Colon (tissue), 2 donors: ENCODE data around the gene SOS2.

Experiments used
- FAIRE-seq: peaks from 2 replicates; lab custom pipeline; 2012; peaks lifted over from hg19 to GRCh38; lab: Jason Lieb, UNC
- donor health status: control.
- donor health status: control.

SOS2 gene

GRCh38 chr14:50231475-50232275, at the start of gene SOS2:
TSS of gene SOS2 (minus strand) at chr14:50231578. CDS start at chr14:50231283, 295 bp downstream.
- no peak for FAIRE-seq

- FAIRE-seq: no peak
These were observed 41.1 kb upstream of the SOS2 start for GRCh38 chr14:50272498-50272897.

- no peak for FAIRE-seq
These were observed 39.6 kb upstream of the SOS2 start for GRCh38 chr14:50270932-50271331.

GRCh38 chr14:50265029-50265428, 33.7 kb upstream of the SOS2 start:
- FAIRE-seq: no peak

GRCh38 chr14:50263321-50263720, 31.9 kb upstream of the SOS2 start:
- FAIRE-seq: no peak

GRCh38 chr14:50262865-50263264, 31.5 kb upstream of the SOS2 start:
- FAIRE-seq: no peak

- no peak for FAIRE-seq
These were observed 29.1 kb upstream of the SOS2 start for GRCh38 chr14:50260511-50260910.

- no peak for FAIRE-seq
These were observed 28.7 kb upstream of the SOS2 start for GRCh38 chr14:50260072-50260471.

GRCh38 chr14:50257732-50258131, 26.4 kb upstream of the SOS2 start:
- FAIRE-seq: no peak

- FAIRE-seq: no peak
These were observed 22.9 kb upstream of the SOS2 start for GRCh38 chr14:50254248-50254647.

GRCh38 chr14:50249136-50249775, 17.9 kb upstream of the SOS2 start:
- FAIRE-seq: no peak

- no peak for FAIRE-seq
These were observed 15.9 kb upstream of the SOS2 start for GRCh38 chr14:50247245-50247644.

- no peak for FAIRE-seq
These were observed 11.4 kb upstream of the SOS2 start for GRCh38 chr14:50242566-50243310.

GRCh38 chr14:50242096-50242495, 10.7 kb upstream of the SOS2 start:
- FAIRE-seq: no peak

- FAIRE-seq: no peak
These were observed 6.0 kb upstream of the SOS2 start for GRCh38 chr14:50237427-50237826.

GRCh38 chr14:50233951-50234250, 2.5 kb upstream of the SOS2 start:
- no peak for FAIRE-seq

- FAIRE-seq: no peak
These were observed 2.0 kb upstream of the SOS2 start for GRCh38 chr14:50233166-50233950.

GRCh38 chr14:50232276-50232642, 881 bp upstream of the SOS2 start:
- FAIRE-seq: no peak

GRCh38 chr14:50230701-50231474, 490 bp downstream of the SOS2 start:
- no peak for FAIRE-seq

- no peak for FAIRE-seq
These were observed 1.0 kb downstream of the SOS2 start for GRCh38 chr14:50230401-50230700.

GRCh38 chr14:50229681-50230080, 1.7 kb downstream of the SOS2 start:
- FAIRE-seq: no peak

- no peak for FAIRE-seq
These were observed 3.1 kb downstream of the SOS2 start for GRCh38 chr14:50228313-50228712.
